ENCODE data around the gene NKPD1. TPM values are rescaled to one million over a fixed set of nuclear protein-coding genes. Genes with fewer than 3 reads are reported as not detected.
A peak's percentile ranks its signal among the peaks of the same experiment; 100 is the strongest.

Gene NKPD1
- total and polyA plus RNA-seq, 9 of the 15 experiments (the other 6 are each of a cell fraction or from before 2014, with no cell fraction given) = 0.03 to 0.09 (median 0.04) TPM; not detected in 5

DNA sequence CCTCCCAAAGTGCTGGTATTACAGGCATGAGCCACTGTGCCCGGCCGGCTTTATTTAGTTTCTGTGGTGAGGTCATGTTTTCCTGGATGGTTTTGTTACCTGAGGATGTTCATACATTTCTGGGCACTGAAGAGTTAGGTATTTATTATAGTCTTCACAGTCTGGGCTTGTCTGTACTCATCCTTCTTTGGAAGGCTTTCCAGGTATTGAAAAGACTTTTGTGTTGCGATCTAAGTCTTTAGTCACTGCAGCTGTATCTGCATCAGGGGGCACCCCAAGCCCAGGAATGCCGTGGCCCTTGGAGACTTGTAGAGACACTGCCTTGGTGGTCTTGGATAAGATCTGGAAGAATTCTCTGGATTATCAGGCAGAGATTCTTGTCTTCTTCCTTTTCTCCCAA is 30.6 kb upstream of the NKPD1 start:
- POLR2A ChIA-PET = interaction anchor here (0.6 to 1.5 kb wide), 3 partner anchors 9 to 111 kb away, joined by 3 to 6 read pairs (median 3); no protein-coding TSS in a partner anchor
- in situ Hi-C loops (cut with MboI) = no loop called here
- BruUV-seq (replicated peaks) = no TSS peak

More for the DNA sequence above, 30.6 kb upstream of the NKPD1 start:
- no peak for TF ChIP-seq ELF1 (tag; IDR thresholded peaks at IDR 0.05)
- TF ChIP-seq SLC30A9 (CRISPR knock-in tag; IDR thresholded peaks at IDR 0.05) = no peak
- TF ChIP-seq ILF3 (IDR thresholded peaks at IDR 0.05; ENCODE audit: borderline replicate concordance) = no peak
- TF ChIP-seq, protein P1, sequence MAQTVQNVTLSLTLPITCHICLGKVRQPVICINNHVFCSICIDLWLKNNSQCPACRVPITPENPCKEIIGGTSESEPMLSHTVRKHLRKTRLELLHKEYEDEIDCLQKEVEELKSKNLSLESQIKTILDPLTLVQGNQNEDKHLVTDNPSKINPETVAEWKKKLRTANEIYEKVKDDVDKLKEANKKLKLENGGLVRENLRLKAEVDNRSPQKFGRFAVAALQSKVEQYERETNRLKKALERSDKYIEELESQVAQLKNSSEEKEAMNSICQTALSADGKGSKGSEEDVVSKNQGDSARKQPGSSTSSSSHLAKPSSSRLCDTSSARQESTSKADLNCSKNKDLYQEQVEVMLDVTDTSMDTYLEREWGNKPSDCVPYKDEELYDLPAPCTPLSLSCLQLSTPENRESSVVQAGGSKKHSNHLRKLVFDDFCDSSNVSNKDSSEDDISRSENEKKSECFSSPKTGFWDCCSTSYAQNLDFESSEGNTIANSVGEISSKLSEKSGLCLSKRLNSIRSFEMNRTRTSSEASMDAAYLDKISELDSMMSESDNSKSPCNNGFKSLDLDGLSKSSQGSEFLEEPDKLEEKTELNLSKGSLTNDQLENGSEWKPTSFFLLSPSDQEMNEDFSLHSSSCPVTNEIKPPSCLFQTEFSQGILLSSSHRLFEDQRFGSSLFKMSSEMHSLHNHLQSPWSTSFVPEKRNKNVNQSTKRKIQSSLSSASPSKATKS (CRISPR knock-in tag; IDR thresholded peaks at IDR 0.05) = no peak
- no peak for TF ChIP-seq U2AF2 (optimal IDR thresholded peaks at IDR 0.05; ENCODE audit: low read depth, low read length)
- no peak for TF ChIP-seq RBM15 (IDR thresholded peaks at IDR 0.05; ENCODE audit: insufficient read depth, low read length)
- no peak for TF ChIP-seq TCF3 (CRISPR knock-in tag; IDR thresholded peaks at IDR 0.05)
- no peak for TF ChIP-seq ZBTB7A (IDR thresholded peaks at IDR 0.05; ENCODE audit: borderline replicate concordance, control insufficient read depth, low read depth, low read length)
- TF ChIP-seq MTA2 (IDR thresholded peaks at IDR 0.05; ENCODE audit: low read depth) = no peak
- no peak for TF ChIP-seq SREBF2 (CRISPR knock-in tag; IDR thresholded peaks at IDR 0.05)
- DNase-seq (ENCODE audit: extremely low read depth in 1 of 4, low spot score in 3 of 4) (no peak), FAIRE-seq (no peak), ATAC-seq (no peak)
- no peak overlapping the region for H3K4me3 ChIP-seq
- intact Hi-C loops (cut with micrococcal nuclease) = no loop called here
- no peak overlapping the region for H3K27ac ChIP-seq (ENCODE audit: extremely low read depth, low read depth, low read length)
- no peak overlapping the region for H2AFZ ChIP-seq (ENCODE audit: low read depth, low read length)
- no peaks in the 10 kb centered on the region for H3K9me1 ChIP-seq (ENCODE audit: control insufficient read depth, insufficient read depth, low read length)
- 0 out of 4 replicates have a peak overlapping the region, but pooled peaks of 1 of the 2 experiments have one; percentile 45 for H3K9ac ChIP-seq (ENCODE audit: insufficient read depth in 1 of 2, low read depth in 2 of 2, low read length in 2 of 2)
- no peaks in the 10 kb centered on the region for H3K27me3 ChIP-seq (ENCODE audit: control insufficient read depth in 2 of 2, insufficient read depth in 2 of 2, low read length in 2 of 2)
- H3K36me3 ChIP-seq (ENCODE audit: control insufficient read depth, insufficient read depth, low read length) = no peaks in the 10 kb centered on the region
- H4K20me1 ChIP-seq (replicated peaks; ENCODE audit: control insufficient read depth, insufficient read depth, low read length) = no peaks in the 10 kb centered on the region
- peaks cover 4 to 6% of the 10 kb centered on the region in 2 experiments; a peak in 4 of 5 replicates for H3K4me1 ChIP-seq (replicated peaks in 1 of 2; ENCODE audit: control insufficient read depth in 2 of 2, insufficient read depth in 2 of 2, low read length in 2 of 2)
- no peak overlapping the region for H3K4me2 ChIP-seq (ENCODE audit: insufficient read depth, low read length)
- CTCF ChIA-PET (ENCODE audit: low intra/inter-chr PET ratio) = no interaction called here
- WGBS (ENCODE audit: insufficient coverage, low coverage, missing lambda C conversion rate) = 84% methylated on average over 4 of the region's 4 CpGs
- H3K79me2 ChIP-seq (ENCODE audit: control insufficient read depth, insufficient read depth, low read length) = no peaks in the 10 kb centered on the region
- H3K9me3 ChIP-seq (replicated peaks; ENCODE audit: control insufficient read depth, insufficient read depth, low read depth, low read length) = no peaks in the 10 kb centered on the region

Measured in K562 (cell line).